GM12878 (cell line): ENCODE data around the gene HIVEP1. TPM values are rescaled to one million over a fixed set of nuclear protein-coding genes. Genes with fewer than 3 reads are reported as not detected.

Experiments
- ATAC-seq: fragments of 200-7000 bp; cut with Tn5 transposase; 3 replicates; pipeline ENCODE4 v1.9.1; 2020; ENCODE audit warnings: mild to moderate bottlenecking, moderate library complexity
- BruUV-seq: library from RNA; stranded (reverse); fragments of 400-500 nt; replicated peaks from 2 replicates; lab custom pipeline; 2021; lab: Mats Ljungman, UMichigan
- CTCF ChIA-PET: fragments of 300-600 bp; sonication (Branson Sonifier 250); formaldehyde crosslinking; extraction: SDS; loops from one replicate; lab custom pipeline; 2021; ENCODE audit warnings: inconsistent platforms; lab: Yijun Ruan, JAX
- POLR2A ChIA-PET: fragments of 350-600 bp; formaldehyde crosslinking; extraction: SDS; loops from one replicate; lab custom pipeline; 2021; ENCODE audit warnings: inconsistent platforms; lab: Charles Lee
- RAD21 ChIA-PET: fragments of 300-600 bp; sonication (Branson Sonifier 250); formaldehyde crosslinking; loops from one replicate; lab custom pipeline; 2023; ENCODE audit warnings: antibody characterized with exemption; ENCODE audit not compliant: unreplicated experiment; lab: Charles Lee
- SMC1A ChIA-PET: fragments of 300-600 bp; sonication (Branson Sonifier 250); formaldehyde crosslinking; loops from one replicate; lab custom pipeline; 2023; ENCODE audit not compliant: unreplicated experiment, uncharacterized antibody; lab: Charles Lee
- DNase-seq: peaks from one replicate; pipeline ENCODE4 v3.0.0-alpha.2; 2011; ENCODE audit warnings: low read depth, low spot score
- FAIRE-seq: peaks from 3 replicates; lab custom pipeline; 2011; peaks lifted over from hg19 to GRCh38; lab: Jason Lieb, UNC
- H2AFZ ChIP-seq: 2 replicates; pipeline ENCODE4 v1.6.0; 2011; ENCODE audit warnings: low read depth, low read length, control low read depth; ENCODE audit not compliant: control insufficient read depth
- H3K27ac ChIP-seq: 2 replicates; pipeline ENCODE4 v1.5.1; 2011; ENCODE audit warnings: control low read depth; ENCODE audit not compliant: control insufficient read depth, insufficient read depth
- H3K27me3 ChIP-seq, 2 experiments: replicated peaks in 1 of 2; 2 replicates each; pipeline versions ENCODE4 v1.6.0 to v1.6.1; 2011; ENCODE audit warnings: low read length in 1 of 2; ENCODE audit not compliant: control insufficient read depth in 2 of 2, insufficient read depth in 2 of 2
- H3K36me3 ChIP-seq, 2 experiments: 2 replicates each; pipeline ENCODE4 v1.5.1; 2011; ENCODE audit warnings: low read length in 1 of 2; ENCODE audit not compliant: control insufficient read depth in 2 of 2, insufficient read depth in 2 of 2
- H3K4me1 ChIP-seq: 2 replicates; pipeline ENCODE4 v1.6.1; 2011; ENCODE audit warnings: mild to moderate bottlenecking, low read length, moderate library complexity, mixed read lengths; ENCODE audit not compliant: control insufficient read depth, insufficient read depth
- H3K4me2 ChIP-seq: 2 replicates; pipeline ENCODE4 v1.6.0; 2011; ENCODE audit warnings: control low read depth; ENCODE audit not compliant: control insufficient read depth, insufficient read depth
- H3K4me3 ChIP-seq: fragments of 200-600 bp; sonication (generic); 2 replicates; pipeline ENCODE4 v1.5.1; 2016
- H3K79me2 ChIP-seq: 2 replicates; pipeline ENCODE4 v1.6.0; 2011; ENCODE audit warnings: low read length; ENCODE audit not compliant: control insufficient read depth, insufficient read depth
- H3K9ac ChIP-seq: 2 replicates; pipeline ENCODE4 v1.8.0; 2011; ENCODE audit warnings: low read length, control low read depth, mixed read lengths; ENCODE audit not compliant: control insufficient read depth, insufficient read depth
- H3K9me3 ChIP-seq: replicated peaks from 3 replicates; pipeline ENCODE4 v1.5.1; 2011; ENCODE audit warnings: mild to moderate bottlenecking, low read length; ENCODE audit not compliant: control insufficient read depth, insufficient read depth
- H4K20me1 ChIP-seq: 2 replicates; pipeline ENCODE4 v1.6.0; 2011; ENCODE audit not compliant: control insufficient read depth, insufficient read depth
- CBX5 ChIP-seq: sonication (generic); IDR thresholded peaks from 2 replicates; pipeline ENCODE4 v1.6.1; 2016; ENCODE audit warnings: low read depth, moderate library complexity, mild to moderate bottlenecking, inconsistent platforms
- CHD4 ChIP-seq: fragments of 200-600 bp; sonication (generic); IDR thresholded peaks from 2 replicates; pipeline ENCODE4 v1.6.1; 2016; ENCODE audit warnings: mild to moderate bottlenecking
- FOS ChIP-seq: IDR thresholded peaks from 3 replicates; pipeline ENCODE4 v1.6.1; 2011; ENCODE audit warnings: borderline replicate concordance; ENCODE audit not compliant: insufficient read length; ENCODE audit errors: extremely low read depth
- GABPA ChIP-seq: IDR thresholded peaks from 2 replicates; pipeline ENCODE4 v1.6.1; 2014; ENCODE audit warnings: antibody characterized with exemption, low read depth, mild to moderate bottlenecking, inconsistent platforms
- HCFC1 ChIP-seq: fragments of 150-350 bp; IDR thresholded peaks from 2 replicates; pipeline ENCODE4 v1.6.1; 2014; ENCODE audit warnings: low read length
- MXI1 ChIP-seq: fragments of 150-350 bp; IDR thresholded peaks from 2 replicates; pipeline ENCODE4 v1.6.1; 2011; ENCODE audit warnings: low read depth, mild to moderate bottlenecking, inconsistent platforms, low read length, improper control_type of control experiment
- NFYA ChIP-seq: IDR thresholded peaks from 2 replicates; pipeline ENCODE4 v1.6.1; 2011; ENCODE audit warnings: low read depth, mild to moderate bottlenecking, low read length, improper control_type of control experiment, borderline replicate concordance
- PAX5 ChIP-seq: IDR thresholded peaks from 2 replicates; pipeline ENCODE4 v1.6.1; 2011; ENCODE audit warnings: low read depth, low read length, borderline replicate concordance
- PKNOX1 ChIP-seq: fragments of 450-650 bp; IDR thresholded peaks from 2 replicates; pipeline ENCODE4 v1.6.1; 2016; ENCODE audit warnings: mild to moderate bottlenecking
- RAD21 ChIP-seq: IDR thresholded peaks from 2 replicates; pipeline ENCODE4 v1.6.1; 2011; ENCODE audit warnings: mild to moderate bottlenecking, low read depth, low read length, moderate library complexity; ENCODE audit not compliant: insufficient read depth
- WGBS: methylation state at CpG from one replicate; pipeline ENCODE4 v1.1.6; 2016; ENCODE audit warnings: low lambda C conversion rate; ENCODE audit not compliant: insufficient replicate concordance, insufficient coverage; ENCODE audit errors: missing lambda C conversion rate; 5-methylcytosine and 5-hydroxymethylcytosine counted together
- in situ Hi-C: fragments of 300-500 bp; cut with MboI; formaldehyde crosslinking; loops from 9 replicates; pipeline ENCODE4 v1.14.3; 2018; ENCODE audit warnings: mixed read lengths
- intact Hi-C: fragments of 100-400 bp; cut with micrococcal nuclease; formaldehyde crosslinking; loops from one replicate; pipeline ENCODE4 v1.14.2; 2022; ENCODE audit not compliant: unreplicated experiment
- polyA plus RNA-seq, 11 experiments: library from polyadenylated mRNA; depleted of rRNA in 4 of 11; unstranded in 6 of 11; stranded (reverse) in 5 of 11; fragments of >200 nt; fragmentation: Nextera tagmentation in 4 of 11; fragmentation: Illumina TruSeq in 1 of 11; extraction: Ambion mirVana in 4 of 11; extraction: Trizol in 1 of 11; gene quantifications; 1 replicate in 1 of 11; 2 replicates in 10 of 11; pipeline versions ENCODE4 v1.2.1 to v1.2.3, GENCODE V29; 2011 to 2016; ENCODE audit warnings: inconsistent platforms in 2 of 11, missing spikeins in 2 of 11, low read depth in 1 of 11
- total RNA-seq, 4 experiments: library from RNA; depleted of rRNA in 3 of 4; stranded (reverse); fragments of >200 nt in 3 of 4; fragmentation: Illumina TruSeq in 1 of 4; extraction: Trizol in 1 of 4; gene quantifications; 2 replicates each; pipeline versions ENCODE4 v1.2.1 to v1.2.3, GENCODE V29; 2013 to 2021
- TF ChIP-seq, protein P1 (sequence below): IDR thresholded peaks from 2 replicates; pipeline ENCODE4 v1.6.1; 2012; ENCODE audit warnings: low read depth, low read length, improper control_type of control experiment

Gene HIVEP1
- total and polyA plus RNA-seq, 10 of the 15 experiments (the other 5 are each of a cell fraction or from before 2014, with no cell fraction given), result 4.3 to 37.5 (median 21.6) TPM

DNA sequence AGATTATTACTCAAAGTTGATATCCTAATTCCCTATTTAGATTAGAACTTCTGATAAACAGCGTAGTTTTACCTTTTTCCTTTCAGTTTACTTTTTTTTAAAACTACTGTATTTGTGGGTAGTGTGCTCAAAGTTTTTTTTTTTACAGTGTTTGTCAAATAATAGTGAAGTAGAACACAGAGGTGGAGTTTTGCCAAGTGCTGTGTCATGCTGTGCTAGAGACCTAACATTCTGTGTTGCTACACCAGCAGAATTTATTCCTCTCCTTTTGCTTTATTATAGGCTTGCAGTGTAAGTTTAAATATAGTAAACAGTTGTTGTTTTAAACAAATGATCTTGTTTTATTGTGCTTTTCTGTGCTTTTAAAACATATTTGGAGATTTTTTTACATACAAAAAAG, 125.4 kb downstream of the HIVEP1 start:
- RAD21 ChIA-PET, result interaction anchor here (1.3 kb wide), 1 partner anchor 72 kb away, joined by 4 read pairs; no protein-coding TSS in a partner anchor
- FAIRE-seq, result no peak
- H3K9me3 ChIP-seq, result no peaks in the 10 kb centered on the region; the same call in 1 of the 3 replicates
- H3K27me3 ChIP-seq, result no peaks in the 10 kb centered on the region
- POLR2A ChIA-PET, result no interaction called here
- H3K27ac ChIP-seq, result no peak overlapping the region
- no peak overlapping the region for H2AFZ ChIP-seq
- intact Hi-C loops (no loop called here), in situ Hi-C loops (no loop called here)
- H4K20me1 ChIP-seq, result no peaks in the 10 kb centered on the region
- H3K4me3 ChIP-seq, result no peak overlapping the region
- H3K4me2 ChIP-seq, result no peak overlapping the region
- peaks cover 14 to 20% of the 10 kb centered on the region in 2 experiments for H3K36me3 ChIP-seq
- SMC1A ChIA-PET, result interaction anchor here (1.1 kb wide), 1 partner anchor 16 kb away, joined by 4 read pairs; no protein-coding TSS in a partner anchor
- no peak for DNase-seq
- no TSS peak for BruUV-seq
- no peak for TF ChIP-seq PKNOX1
- TF ChIP-seq PAX5, result no peak
- TF ChIP-seq NFYA, result no peak
- TF ChIP-seq CBX5, result no peak
- TF ChIP-seq CHD4, result no peak
- TF ChIP-seq HCFC1, result no peak
- no peak for TF ChIP-seq FOS
- no peak for TF ChIP-seq MXI1
- TF ChIP-seq, protein P1, sequence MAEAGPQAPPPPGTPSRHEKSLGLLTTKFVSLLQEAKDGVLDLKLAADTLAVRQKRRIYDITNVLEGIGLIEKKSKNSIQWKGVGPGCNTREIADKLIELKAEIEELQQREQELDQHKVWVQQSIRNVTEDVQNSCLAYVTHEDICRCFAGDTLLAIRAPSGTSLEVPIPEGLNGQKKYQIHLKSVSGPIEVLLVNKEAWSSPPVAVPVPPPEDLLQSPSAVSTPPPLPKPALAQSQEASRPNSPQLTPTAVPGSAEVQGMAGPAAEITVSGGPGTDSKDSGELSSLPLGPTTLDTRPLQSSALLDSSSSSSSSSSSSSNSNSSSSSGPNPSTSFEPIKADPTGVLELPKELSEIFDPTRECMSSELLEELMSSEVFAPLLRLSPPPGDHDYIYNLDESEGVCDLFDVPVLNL, result no peak
- TF ChIP-seq GABPA, result no peak
- TF ChIP-seq RAD21, result no peak
- no peaks in the 10 kb centered on the region for H3K79me2 ChIP-seq
- peaks cover 5% of the 10 kb centered on the region; the same call in 1 of the 2 replicates for H3K4me1 ChIP-seq
- ATAC-seq, result no peak
- CTCF ChIA-PET, result no interaction called here
- H3K9ac ChIP-seq, result no peak overlapping the region
- WGBS, result 100% methylated on average over 1 of the region's 1 CpG
